ENCODE measurements around the gene COG5.

COG5 gene

GRCh38 chr7:107154826-107155225 is 408.9 kb downstream of the COG5 start:
- TF ChIP-seq CTCF (IDR thresholded peaks at IDR 0.05; ENCODE audit: low read depth, low read length, missing control alignments) = no peak
- DNase-seq (ENCODE audit: low read depth) = no peak
- H3K4me3 ChIP-seq (ENCODE audit: low read depth, low read length) = no peak overlapping the region

GRCh38 chr7:107152011-107152410 is 411.7 kb downstream of the COG5 start:
- H3K4me3 ChIP-seq (ENCODE audit: low read depth, low read length) = no peak overlapping the region

More at GRCh38 chr7:107152011-107152410, 411.7 kb downstream of the COG5 start:
- no peak for TF ChIP-seq CTCF (IDR thresholded peaks at IDR 0.05; ENCODE audit: low read depth, low read length, missing control alignments)
- no peak for DNase-seq (ENCODE audit: low read depth)

All from GM12864 (cell line).